AG10803 (cell line): ENCODE results near the gene TIRAP.

Experiments
- DNase-seq: peaks from one replicate; pipeline ENCODE4 v3.0.0; 2010; ENCODE audit warnings: low read depth
- H3K4me3 ChIP-seq: 2 replicates; pipeline ENCODE4 v1.5.1; 2011; ENCODE audit warnings: mild to moderate bottlenecking, low read length, control low read depth
- TF ChIP-seq, protein P1 (sequence below): conservative IDR thresholded peaks from 2 replicates; pipeline ENCODE4 v1.5.1; 2011; ENCODE audit warnings: mild to moderate bottlenecking, low read length, control low read depth, inconsistent platforms

The TIRAP gene

DNA sequence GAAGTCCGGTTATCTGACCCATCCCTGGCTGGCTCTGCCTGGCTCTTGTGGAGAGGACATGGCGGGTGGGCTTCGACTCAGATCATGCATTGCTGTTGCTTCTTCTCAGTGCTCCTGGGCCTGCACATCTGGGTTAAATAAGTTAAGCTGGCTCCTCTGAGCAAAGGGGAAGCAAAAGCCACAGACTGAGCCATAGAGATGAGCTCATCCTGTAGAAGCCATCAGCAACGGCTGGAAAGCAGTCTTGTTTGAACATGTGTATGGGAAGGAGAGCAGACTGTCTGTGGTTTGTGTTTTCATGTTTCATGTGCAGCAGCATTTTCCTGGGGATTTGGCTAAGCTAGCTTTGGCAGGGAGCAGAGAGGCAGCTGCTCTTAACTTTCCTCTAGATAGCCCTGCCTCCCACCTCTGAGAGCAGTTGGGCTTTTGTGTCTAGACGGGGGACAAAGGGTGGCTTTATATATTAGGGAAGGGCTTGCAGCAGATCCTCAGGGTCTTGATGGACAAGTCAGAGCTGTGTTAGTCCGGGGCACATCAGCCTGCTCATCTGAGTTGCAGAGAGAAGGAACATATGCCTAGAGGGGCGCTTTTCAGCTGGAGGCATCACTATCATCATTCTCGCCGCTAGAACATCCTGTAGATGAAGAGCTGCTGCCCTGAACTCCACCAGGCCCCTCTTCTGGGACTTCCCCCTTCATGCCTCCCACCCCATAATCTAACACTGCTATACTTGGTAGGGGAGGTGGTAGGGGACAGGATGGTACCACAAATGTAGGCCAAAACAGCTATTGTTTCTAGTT lies 35.9 kb downstream of the TIRAP start:
- TF ChIP-seq, protein P1, sequence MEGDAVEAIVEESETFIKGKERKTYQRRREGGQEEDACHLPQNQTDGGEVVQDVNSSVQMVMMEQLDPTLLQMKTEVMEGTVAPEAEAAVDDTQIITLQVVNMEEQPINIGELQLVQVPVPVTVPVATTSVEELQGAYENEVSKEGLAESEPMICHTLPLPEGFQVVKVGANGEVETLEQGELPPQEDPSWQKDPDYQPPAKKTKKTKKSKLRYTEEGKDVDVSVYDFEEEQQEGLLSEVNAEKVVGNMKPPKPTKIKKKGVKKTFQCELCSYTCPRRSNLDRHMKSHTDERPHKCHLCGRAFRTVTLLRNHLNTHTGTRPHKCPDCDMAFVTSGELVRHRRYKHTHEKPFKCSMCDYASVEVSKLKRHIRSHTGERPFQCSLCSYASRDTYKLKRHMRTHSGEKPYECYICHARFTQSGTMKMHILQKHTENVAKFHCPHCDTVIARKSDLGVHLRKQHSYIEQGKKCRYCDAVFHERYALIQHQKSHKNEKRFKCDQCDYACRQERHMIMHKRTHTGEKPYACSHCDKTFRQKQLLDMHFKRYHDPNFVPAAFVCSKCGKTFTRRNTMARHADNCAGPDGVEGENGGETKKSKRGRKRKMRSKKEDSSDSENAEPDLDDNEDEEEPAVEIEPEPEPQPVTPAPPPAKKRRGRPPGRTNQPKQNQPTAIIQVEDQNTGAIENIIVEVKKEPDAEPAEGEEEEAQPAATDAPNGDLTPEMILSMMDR, result no peak
- H3K4me3 ChIP-seq, result peak overlapping the region; percentile 52

DNA sequence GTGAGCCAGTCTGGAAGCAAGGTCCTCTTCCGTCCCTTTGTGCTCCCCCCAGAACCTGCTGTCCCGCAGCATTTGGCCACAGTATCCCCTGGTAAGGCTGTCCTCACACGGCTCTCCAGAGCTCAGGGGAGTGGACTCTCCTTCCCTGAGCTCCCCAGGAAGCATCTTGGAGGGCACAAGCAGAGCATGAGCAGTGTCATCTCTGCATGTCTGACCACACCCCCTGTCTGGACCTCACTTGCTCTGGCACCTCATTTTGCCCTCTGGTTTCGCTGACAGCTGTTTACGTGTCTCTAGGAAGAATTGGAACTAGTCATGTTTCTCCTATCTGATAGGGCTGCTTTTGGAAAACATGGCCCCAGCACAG lies 36.5 kb downstream of the TIRAP start:
- TF ChIP-seq, protein P1, result no peak
- DNase-seq, result peak; percentile 36
- no peak overlapping the region for H3K4me3 ChIP-seq

More for the DNA sequence above, 35.9 kb downstream of the TIRAP start:
- peak; percentile 98 for DNase-seq

DNA sequence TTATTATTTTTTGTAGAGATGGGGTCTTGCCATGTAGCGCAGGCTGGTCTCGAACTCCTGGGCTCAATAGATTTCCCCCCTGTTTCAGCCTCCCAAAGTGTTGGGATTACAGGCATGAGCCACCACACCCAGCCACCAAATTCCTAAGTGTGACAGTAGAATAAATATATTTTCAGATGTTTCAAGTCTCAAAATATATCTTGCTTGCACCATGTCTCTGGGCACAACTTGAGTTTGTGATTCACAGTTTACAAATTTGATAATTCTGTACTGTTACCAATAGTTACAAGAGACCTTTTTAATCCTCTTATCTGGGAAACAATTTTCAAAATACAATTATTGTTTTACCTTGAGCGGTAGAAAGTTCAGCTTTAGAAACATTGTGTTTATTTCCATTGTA lies 40.1 kb downstream of the TIRAP start:
- TF ChIP-seq, protein P1, result no peak
- peak; percentile 38 for DNase-seq
- no peak overlapping the region for H3K4me3 ChIP-seq

DNA sequence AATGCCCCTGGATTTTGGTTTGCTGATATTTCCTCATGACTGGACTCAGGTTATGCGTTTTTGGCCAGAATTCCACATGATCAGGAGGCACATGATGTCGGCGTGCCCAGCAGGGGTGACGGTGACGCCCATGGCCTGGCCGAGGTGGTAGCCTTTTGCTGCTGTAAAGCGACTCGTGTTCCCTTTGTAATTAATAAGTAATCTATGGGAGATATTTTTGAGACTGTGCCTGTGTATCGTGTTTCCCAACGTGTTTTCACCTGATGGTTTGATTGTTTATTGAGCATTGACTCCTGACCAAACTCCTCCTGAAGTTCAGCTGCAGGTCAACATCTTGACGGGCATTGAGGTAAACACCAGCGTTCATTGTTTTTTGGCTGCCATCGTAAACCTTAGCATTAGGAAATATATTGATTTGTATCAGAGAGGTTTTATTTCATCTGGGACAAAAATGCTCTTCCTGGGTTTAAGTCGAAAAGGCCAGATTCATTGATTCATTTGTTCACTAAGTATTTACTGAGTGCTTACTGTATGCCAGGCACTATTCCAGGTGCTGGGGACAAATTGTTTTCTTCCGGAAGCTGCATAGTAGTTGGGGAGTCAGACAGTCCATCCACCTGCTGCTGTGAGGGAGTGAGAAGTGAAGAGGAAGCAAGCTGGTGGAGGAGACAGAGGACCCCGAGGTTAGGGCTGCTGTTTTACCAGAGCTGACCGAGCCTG lies 44.5 kb downstream of the TIRAP start:
- DNase-seq, result no peak
- TF ChIP-seq, protein P1, result no peak
- H3K4me3 ChIP-seq, result no peak overlapping the region

DNA sequence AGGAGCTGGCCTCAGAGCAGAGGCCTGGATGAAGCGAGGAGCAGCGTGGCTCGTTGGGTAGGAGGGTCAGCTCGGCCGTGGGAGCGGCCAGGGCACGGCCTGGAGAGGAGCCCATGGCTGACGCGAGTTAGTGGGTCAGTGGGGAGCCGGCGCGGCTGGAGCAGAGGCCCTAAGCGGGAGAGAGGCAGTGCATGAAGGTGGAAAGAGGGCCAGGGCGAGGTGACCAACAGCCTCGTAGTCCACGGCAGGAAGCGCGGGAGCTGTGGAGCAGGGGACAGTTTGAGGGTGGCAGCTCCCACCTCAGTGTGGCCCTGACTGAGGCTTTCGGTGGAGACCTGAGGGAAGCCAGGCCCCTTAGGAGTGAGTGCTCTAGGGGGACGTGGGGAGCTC lies 45.1 kb downstream of the TIRAP start:
- no peak overlapping the region for H3K4me3 ChIP-seq
- no peak for DNase-seq
- TF ChIP-seq, protein P1, result no peak

DNA sequence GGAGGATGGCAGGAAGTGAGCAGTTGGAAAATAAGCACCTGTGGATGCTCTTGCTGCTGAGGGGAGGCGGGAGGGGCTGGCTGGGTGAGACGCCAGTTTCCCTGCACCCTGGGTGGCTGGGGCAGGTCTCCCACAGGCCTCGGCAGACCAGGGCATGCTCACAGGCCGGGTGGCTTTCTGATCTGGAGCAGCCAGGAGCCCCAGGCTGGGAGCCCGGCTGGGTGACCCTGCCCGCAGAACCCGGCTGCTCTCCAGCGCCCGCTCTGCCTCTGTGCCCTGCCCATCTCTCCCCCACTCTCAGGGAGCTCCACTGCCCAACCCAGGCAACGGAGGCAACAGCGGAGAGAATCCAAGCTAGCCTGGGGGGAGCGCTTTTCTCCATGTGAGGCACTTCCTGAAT lies 45.6 kb downstream of the TIRAP start:
- H3K4me3 ChIP-seq, result no peak overlapping the region
- no peak for DNase-seq
- TF ChIP-seq, protein P1, result no peak
